ENCODE data around the gene CRYL1.

DNA sequence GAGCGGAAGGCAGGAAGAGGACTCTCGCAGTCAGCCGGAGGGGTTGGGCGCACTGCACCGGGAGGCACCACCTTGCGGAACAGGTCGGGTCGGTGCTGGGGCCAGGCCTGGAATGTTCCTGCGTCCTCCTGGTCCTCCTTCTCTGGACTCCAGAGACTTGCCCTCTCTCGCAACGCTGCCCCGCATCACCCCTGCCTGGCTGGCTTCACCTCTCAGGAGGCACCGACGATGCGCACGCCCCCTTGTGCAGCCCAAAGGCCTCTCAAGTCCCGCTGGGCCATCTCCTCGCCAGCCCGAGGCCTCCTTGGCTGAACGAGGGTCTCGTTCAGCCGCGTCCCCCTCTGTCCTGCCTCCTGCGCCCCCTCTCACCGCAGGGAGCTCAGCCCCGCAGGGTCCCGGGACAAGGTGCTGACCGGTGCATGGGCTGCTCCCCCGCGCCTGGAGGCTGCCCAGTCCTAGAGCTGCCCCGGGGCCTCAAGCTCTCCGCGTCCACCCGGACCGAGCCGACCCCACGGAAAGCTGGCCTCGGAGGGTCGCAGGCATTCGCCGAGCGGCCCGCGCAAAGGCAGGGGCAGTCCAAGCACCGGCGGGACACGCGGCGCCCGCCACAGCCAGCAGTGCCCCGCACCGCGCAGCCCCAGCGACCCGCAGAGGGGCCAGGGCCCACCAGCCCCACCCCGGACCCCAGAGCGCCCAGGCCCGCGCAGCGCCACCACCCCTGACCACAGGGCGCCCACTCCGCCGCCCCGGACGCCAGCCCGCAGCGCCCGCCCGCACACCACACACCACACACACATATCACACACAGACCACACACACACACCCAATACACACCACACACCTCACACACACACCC lies 133.8 kb downstream of the CRYL1 start:
- TF ChIP-seq CTCF (IDR thresholded peaks at IDR 0.05) (no peak), E2F5 (CRISPR knock-in tag; IDR thresholded peaks at IDR 0.05) (no peak), TCF7 (CRISPR knock-in tag; IDR thresholded peaks at IDR 0.05; ENCODE audit: low read depth) (no peak)

Measured in WTC11 (cell line).